Activated naive CD8-positive, alpha-beta T cell treated with anti-CD3 and anti-CD28 coated beads, Interleukin-2, amount 50 U/mL, for 24 hours (primary cell): ENCODE measurements around the gene STK17A.

Experiments
- ATAC-seq: fragments of 150-1000 bp; cut with Tn5 transposase; one replicate; pipeline ENCODE4 v1.10.0; 2021
- DNase-seq: peaks from one replicate; pipeline ENCODE4 v3.0.0; 2021
- H3K27ac Mint-ChIP-seq: one replicate; pipeline ENCODE4 v1.8.0; 2021; ENCODE audit warnings: mild to moderate bottlenecking, mixed read lengths
- H3K27me3 Mint-ChIP-seq: one replicate; pipeline ENCODE4 v1.8.0; 2021; ENCODE audit warnings: mixed read lengths
- H3K36me3 Mint-ChIP-seq: one replicate; pipeline ENCODE4 v1.8.0; 2021; ENCODE audit warnings: low read depth, mixed read lengths
- H3K4me1 Mint-ChIP-seq: one replicate; pipeline ENCODE4 v1.8.0; 2021; ENCODE audit warnings: mixed read lengths
- H3K4me3 Mint-ChIP-seq: one replicate; pipeline ENCODE4 v1.8.0; 2021; ENCODE audit warnings: mild to moderate bottlenecking, moderate library complexity, mixed read lengths
- H3K9me3 Mint-ChIP-seq: one replicate; pipeline ENCODE4 v1.8.0; 2021; ENCODE audit warnings: mixed read lengths

The STK17A gene

GRCh38 chr7:43582503-43583423 is at the start of gene STK17A:
TSS of gene STK17A (plus strand) at chr7:43583108. CDS start at chr7:43583244, 136 bp downstream.
- peak within 1 kb of the TSS; percentile 96 for H3K27ac Mint-ChIP-seq
- no peaks in the 10 kb centered on the region for H3K36me3 Mint-ChIP-seq
- ATAC-seq (peak; percentile 84), DNase-seq (peak; percentile 93)
- H3K4me1 Mint-ChIP-seq: peaks cover 39% of the 10 kb centered on the region
- no peaks in the 10 kb centered on the region for H3K9me3 Mint-ChIP-seq
- peaks cover 15% of the 10 kb centered on the region for H3K27me3 Mint-ChIP-seq
- peak within 1 kb of the TSS; percentile 89 for H3K4me3 Mint-ChIP-seq

GRCh38 chr7:43533801-43534479 is 49.0 kb upstream of the STK17A start:
- H3K36me3 Mint-ChIP-seq: no peaks in the 10 kb centered on the region
- H3K4me3 Mint-ChIP-seq: no peak overlapping the region
- no peak for ATAC-seq
- H3K4me1 Mint-ChIP-seq: no peaks in the 10 kb centered on the region
- H3K27me3 Mint-ChIP-seq: peaks cover 2% of the 10 kb centered on the region
- DNase-seq: no peak
- H3K27ac Mint-ChIP-seq: no peak overlapping the region
- H3K9me3 Mint-ChIP-seq: no peaks in the 10 kb centered on the region

- H3K9me3 Mint-ChIP-seq: no peaks in the 10 kb centered on the region
- no peak overlapping the region for H3K4me3 Mint-ChIP-seq
- no peaks in the 10 kb centered on the region for H3K27me3 Mint-ChIP-seq
- H3K27ac Mint-ChIP-seq: no peak overlapping the region
- DNase-seq (no peak), ATAC-seq (no peak)
- no peaks in the 10 kb centered on the region for H3K4me1 Mint-ChIP-seq
- H3K36me3 Mint-ChIP-seq: no peaks in the 10 kb centered on the region
Measured at GRCh38 chr7:43535031-43535451, 47.9 kb upstream of the STK17A start.

GRCh38 chr7:43535810-43536585 is 46.9 kb upstream of the STK17A start:
- DNase-seq (no peak), ATAC-seq (no peak)
- Mint-ChIP-seq H3K4me3 (no peak overlapping the region), H3K36me3 (no peaks in the 10 kb centered on the region), H3K4me1 (no peaks in the 10 kb centered on the region), H3K27me3 (no peaks in the 10 kb centered on the region), H3K9me3 (no peaks in the 10 kb centered on the region), H3K27ac (no peak overlapping the region)

GRCh38 chr7:43536773-43537172 is 46.1 kb upstream of the STK17A start:
- H3K27me3 Mint-ChIP-seq: no peaks in the 10 kb centered on the region
- H3K36me3 Mint-ChIP-seq: no peaks in the 10 kb centered on the region
- no peak overlapping the region for H3K4me3 Mint-ChIP-seq
- DNase-seq (no peak), ATAC-seq (no peak)
- H3K9me3 Mint-ChIP-seq: no peaks in the 10 kb centered on the region
- H3K4me1 Mint-ChIP-seq: no peaks in the 10 kb centered on the region
- H3K27ac Mint-ChIP-seq: no peak overlapping the region

GRCh38 chr7:43537765-43538403 is 45.0 kb upstream of the STK17A start:
- Mint-ChIP-seq H3K36me3 (no peaks in the 10 kb centered on the region), H3K27me3 (no peaks in the 10 kb centered on the region), H3K4me3 (no peak overlapping the region), H3K9me3 (no peaks in the 10 kb centered on the region), H3K27ac (no peak overlapping the region), H3K4me1 (no peaks in the 10 kb centered on the region)
- no peak for DNase-seq
- no peak for ATAC-seq

- ATAC-seq: no peak
- Mint-ChIP-seq H3K9me3 (no peaks in the 10 kb centered on the region), H3K27ac (no peak overlapping the region), H3K4me1 (no peaks in the 10 kb centered on the region), H3K27me3 (no peaks in the 10 kb centered on the region), H3K4me3 (no peak overlapping the region), H3K36me3 (no peaks in the 10 kb centered on the region)
- DNase-seq: no peak
Measured at GRCh38 chr7:43538404-43538771, 44.5 kb upstream of the STK17A start.

GRCh38 chr7:43540471-43540870 is 42.4 kb upstream of the STK17A start:
- no peaks in the 10 kb centered on the region for H3K36me3 Mint-ChIP-seq
- DNase-seq (no peak), ATAC-seq (no peak)
- H3K9me3 Mint-ChIP-seq: no peaks in the 10 kb centered on the region
- H3K27me3 Mint-ChIP-seq: peaks cover 3% of the 10 kb centered on the region
- H3K27ac Mint-ChIP-seq: no peak overlapping the region
- H3K4me1 Mint-ChIP-seq: no peaks in the 10 kb centered on the region
- H3K4me3 Mint-ChIP-seq: no peak overlapping the region

- Mint-ChIP-seq H3K9me3 (no peaks in the 10 kb centered on the region), H3K4me1 (no peaks in the 10 kb centered on the region), H3K27me3 (peaks cover 9% of the 10 kb centered on the region), H3K4me3 (no peak overlapping the region), H3K36me3 (no peaks in the 10 kb centered on the region), H3K27ac (no peak overlapping the region)
- DNase-seq (no peak), ATAC-seq (no peak)
Measured at GRCh38 chr7:43542716-43543115, 40.2 kb upstream of the STK17A start.

- Mint-ChIP-seq H3K27ac (no peak overlapping the region), H3K36me3 (no peaks in the 10 kb centered on the region), H3K4me3 (no peak overlapping the region), H3K27me3 (peaks cover 9% of the 10 kb centered on the region), H3K4me1 (no peaks in the 10 kb centered on the region), H3K9me3 (no peaks in the 10 kb centered on the region)
- no peak for ATAC-seq
- no peak for DNase-seq
Measured at GRCh38 chr7:43546231-43546630, 36.7 kb upstream of the STK17A start.

- peaks cover 15% of the 10 kb centered on the region for H3K4me1 Mint-ChIP-seq
- H3K4me3 Mint-ChIP-seq: no peak overlapping the region
- no peaks in the 10 kb centered on the region for H3K36me3 Mint-ChIP-seq
- H3K27me3 Mint-ChIP-seq: peaks cover 8% of the 10 kb centered on the region
- ATAC-seq (no peak), DNase-seq (no peak)
- no peaks in the 10 kb centered on the region for H3K9me3 Mint-ChIP-seq
- no peak overlapping the region for H3K27ac Mint-ChIP-seq
Measured at GRCh38 chr7:43550427-43550826, 32.5 kb upstream of the STK17A start.

- no peak overlapping the region for H3K27ac Mint-ChIP-seq
- no peak for DNase-seq
- no peaks in the 10 kb centered on the region for H3K9me3 Mint-ChIP-seq
- H3K4me3 Mint-ChIP-seq: no peak overlapping the region
- ATAC-seq: no peak
- no peaks in the 10 kb centered on the region for H3K36me3 Mint-ChIP-seq
- peaks cover 7% of the 10 kb centered on the region for H3K27me3 Mint-ChIP-seq
- peaks cover 15% of the 10 kb centered on the region for H3K4me1 Mint-ChIP-seq
Measured at GRCh38 chr7:43552122-43552521, 30.8 kb upstream of the STK17A start.

- H3K4me3 Mint-ChIP-seq: no peak overlapping the region
- H3K27ac Mint-ChIP-seq: no peak overlapping the region
- H3K36me3 Mint-ChIP-seq: no peaks in the 10 kb centered on the region
- no peaks in the 10 kb centered on the region for H3K9me3 Mint-ChIP-seq
- no peak for DNase-seq
- ATAC-seq: peak; percentile 73
- peaks cover 7% of the 10 kb centered on the region for H3K27me3 Mint-ChIP-seq
- H3K4me1 Mint-ChIP-seq: peaks cover 15% of the 10 kb centered on the region
Measured at GRCh38 chr7:43553999-43554398, 28.9 kb upstream of the STK17A start.

- DNase-seq (no peak), ATAC-seq (no peak)
- Mint-ChIP-seq H3K4me3 (no peak overlapping the region), H3K27ac (no peak overlapping the region), H3K27me3 (peaks cover 7% of the 10 kb centered on the region), H3K9me3 (no peaks in the 10 kb centered on the region), H3K4me1 (peaks cover 15% of the 10 kb centered on the region), H3K36me3 (no peaks in the 10 kb centered on the region)
Measured at GRCh38 chr7:43554423-43554822, 28.5 kb upstream of the STK17A start.
